HFF-Myc (cell line): ENCODE results near the gene FBXW11.
"Not testable (repeated sequence)": the region's sequence is repeated elsewhere in the genome, so short reads cannot be mapped to it uniquely, and the experiment has no call there.

Experiments
- DNase-seq: peaks from one replicate; pipeline ENCODE4 v3.0.0-alpha.2; 2011; ENCODE audit warnings: low read depth; ENCODE audit errors: extremely low read depth
- H3K4me3 ChIP-seq: replicated peaks from 2 replicates; pipeline ENCODE4 v1.5.1; 2011; ENCODE audit warnings: low read depth, mild to moderate bottlenecking, control low read depth, low read length
- TF ChIP-seq, protein P1 (sequence below): IDR thresholded peaks from 2 replicates; pipeline ENCODE4 v1.5.1; 2012; ENCODE audit warnings: mild to moderate bottlenecking, low read depth, low read length, control low read depth; ENCODE audit errors: missing control alignments

The FBXW11 gene

DNA sequence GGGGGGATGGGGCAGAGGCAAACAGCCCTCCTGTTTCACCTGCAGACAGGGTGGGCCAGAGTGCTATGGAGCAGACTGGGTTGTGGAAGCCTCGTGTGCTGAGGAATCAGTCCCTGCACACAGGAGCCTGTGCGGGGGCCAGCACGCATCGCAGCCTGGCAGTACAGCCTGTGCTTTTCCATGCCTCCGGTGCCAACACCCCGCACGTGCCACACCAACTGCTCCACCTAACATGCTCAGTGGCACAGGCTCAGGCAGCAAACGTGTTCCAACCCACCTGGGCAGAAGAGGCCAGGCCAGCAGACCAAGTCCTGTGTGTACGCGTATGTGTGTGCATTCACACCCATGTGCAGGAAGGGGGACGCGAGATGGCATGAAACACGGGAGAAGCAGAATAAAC is 37.4 kb upstream of the FBXW11 start:
- no peak overlapping the region for H3K4me3 ChIP-seq
- no peak for DNase-seq
- TF ChIP-seq, protein P1, sequence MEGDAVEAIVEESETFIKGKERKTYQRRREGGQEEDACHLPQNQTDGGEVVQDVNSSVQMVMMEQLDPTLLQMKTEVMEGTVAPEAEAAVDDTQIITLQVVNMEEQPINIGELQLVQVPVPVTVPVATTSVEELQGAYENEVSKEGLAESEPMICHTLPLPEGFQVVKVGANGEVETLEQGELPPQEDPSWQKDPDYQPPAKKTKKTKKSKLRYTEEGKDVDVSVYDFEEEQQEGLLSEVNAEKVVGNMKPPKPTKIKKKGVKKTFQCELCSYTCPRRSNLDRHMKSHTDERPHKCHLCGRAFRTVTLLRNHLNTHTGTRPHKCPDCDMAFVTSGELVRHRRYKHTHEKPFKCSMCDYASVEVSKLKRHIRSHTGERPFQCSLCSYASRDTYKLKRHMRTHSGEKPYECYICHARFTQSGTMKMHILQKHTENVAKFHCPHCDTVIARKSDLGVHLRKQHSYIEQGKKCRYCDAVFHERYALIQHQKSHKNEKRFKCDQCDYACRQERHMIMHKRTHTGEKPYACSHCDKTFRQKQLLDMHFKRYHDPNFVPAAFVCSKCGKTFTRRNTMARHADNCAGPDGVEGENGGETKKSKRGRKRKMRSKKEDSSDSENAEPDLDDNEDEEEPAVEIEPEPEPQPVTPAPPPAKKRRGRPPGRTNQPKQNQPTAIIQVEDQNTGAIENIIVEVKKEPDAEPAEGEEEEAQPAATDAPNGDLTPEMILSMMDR, result no peak

DNA sequence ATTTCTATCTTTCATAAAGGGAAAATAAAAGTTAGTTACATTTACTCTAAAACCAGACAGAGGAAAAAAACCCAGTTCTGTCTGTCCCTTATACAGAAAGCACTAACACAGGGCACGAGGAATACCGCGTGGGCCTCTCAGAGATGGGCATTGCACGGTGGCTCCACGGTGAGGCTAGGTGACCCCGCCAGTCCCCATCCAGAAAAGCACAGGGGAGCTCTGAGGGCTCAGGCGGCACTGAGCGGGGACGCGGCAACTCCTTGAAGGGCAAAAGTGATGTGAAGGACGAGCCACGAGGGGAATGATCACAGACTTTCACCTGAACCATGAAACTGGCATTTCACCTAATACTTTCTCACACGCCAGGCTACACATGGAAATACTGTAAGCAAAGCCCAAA is 35.7 kb upstream of the FBXW11 start:
- no peak overlapping the region for H3K4me3 ChIP-seq
- no peak for DNase-seq
- TF ChIP-seq, protein P1, result no peak

DNA sequence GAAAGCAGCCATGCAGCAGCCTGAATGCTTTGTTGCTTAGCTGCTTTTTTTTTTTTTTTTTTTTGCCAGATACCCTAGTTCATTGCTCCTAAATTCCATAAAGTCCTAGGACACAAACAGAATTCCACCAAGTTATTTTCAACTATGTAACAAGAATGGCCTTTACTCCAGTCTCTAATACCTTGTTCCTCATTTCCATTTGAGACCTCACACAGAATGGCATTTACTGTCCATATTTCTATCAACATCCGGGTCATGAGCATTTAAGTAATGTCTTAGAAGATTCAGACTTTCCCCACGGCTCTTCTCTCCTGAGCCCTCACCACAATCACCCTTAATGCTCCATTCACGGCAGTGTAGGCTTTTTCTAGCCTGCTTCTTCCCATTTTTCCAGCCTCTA is 31.7 kb upstream of the FBXW11 start:
- no peak for DNase-seq
- H3K4me3 ChIP-seq, result no peak overlapping the region
- TF ChIP-seq, protein P1, result no peak

DNA sequence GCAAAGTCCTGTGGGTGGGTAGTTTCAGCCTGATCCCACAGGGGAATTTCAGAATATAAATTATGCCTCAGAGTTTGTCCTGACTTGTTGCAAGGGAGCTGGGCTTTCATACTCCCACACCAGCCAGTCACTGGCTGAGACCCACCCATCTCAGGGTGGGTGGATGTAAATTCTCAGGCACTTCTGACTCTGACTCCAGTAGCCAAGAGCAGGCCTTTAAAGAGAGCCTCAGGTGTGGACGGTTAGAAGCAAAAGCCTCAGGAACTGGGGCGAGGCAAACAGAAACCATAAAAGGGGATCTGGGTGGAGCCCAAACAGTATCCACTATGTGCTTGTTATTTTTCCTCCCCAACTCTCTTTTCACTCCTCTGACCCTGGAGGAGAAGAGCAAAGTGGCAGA is 28.6 kb upstream of the FBXW11 start:
- DNase-seq, result no peak
- TF ChIP-seq, protein P1, result no peak
- no peak overlapping the region for H3K4me3 ChIP-seq

DNA sequence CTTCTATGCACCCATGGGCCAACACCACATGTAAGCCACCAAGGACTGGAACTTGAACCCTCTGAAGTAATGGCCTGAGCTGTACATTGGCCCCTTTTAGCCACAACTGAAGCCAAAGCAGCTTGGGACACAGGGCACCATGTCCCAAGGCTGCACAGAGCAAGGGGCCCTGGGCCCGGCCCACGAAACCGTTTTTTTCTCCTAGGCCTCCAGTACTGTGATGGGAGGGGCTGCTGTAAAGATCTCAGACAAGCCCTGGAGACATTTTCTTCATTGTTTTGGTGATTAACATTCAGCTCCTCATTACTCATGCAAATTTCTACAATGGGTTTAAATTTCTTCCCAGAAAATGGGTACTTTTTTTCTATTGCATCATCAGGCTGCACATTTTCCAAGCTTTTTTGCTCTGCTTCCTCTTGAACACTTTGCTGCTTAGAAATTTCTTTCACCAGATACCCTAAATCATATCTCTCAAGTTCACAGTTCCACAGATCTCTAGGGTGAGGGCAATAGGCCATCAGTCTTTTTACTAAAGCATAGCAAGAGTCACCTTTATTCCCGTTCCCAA is 25.5 kb upstream of the FBXW11 start:
- TF ChIP-seq, protein P1, result no peak
- no peak for DNase-seq
- no peak overlapping the region for H3K4me3 ChIP-seq

DNA sequence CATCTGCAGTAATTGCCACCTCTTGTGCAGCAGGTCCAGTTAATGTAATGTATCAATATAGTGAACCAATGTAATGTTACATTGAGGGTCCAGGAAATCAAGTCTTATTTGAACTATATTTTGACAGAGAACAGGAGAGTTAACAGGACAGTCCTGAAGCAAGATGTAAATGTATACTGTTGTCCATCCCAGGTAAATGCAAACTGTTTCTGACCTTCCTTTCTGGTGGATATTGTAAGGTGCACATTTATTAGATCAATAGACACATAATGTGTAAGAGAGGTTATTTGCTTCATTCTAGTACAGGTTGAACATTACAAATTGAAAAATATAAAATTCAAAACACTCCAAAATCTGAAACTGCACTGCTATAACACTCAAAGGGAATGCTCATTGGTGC is 23.4 kb upstream of the FBXW11 start:
- no peak overlapping the region for H3K4me3 ChIP-seq
- no peak for DNase-seq

DNA sequence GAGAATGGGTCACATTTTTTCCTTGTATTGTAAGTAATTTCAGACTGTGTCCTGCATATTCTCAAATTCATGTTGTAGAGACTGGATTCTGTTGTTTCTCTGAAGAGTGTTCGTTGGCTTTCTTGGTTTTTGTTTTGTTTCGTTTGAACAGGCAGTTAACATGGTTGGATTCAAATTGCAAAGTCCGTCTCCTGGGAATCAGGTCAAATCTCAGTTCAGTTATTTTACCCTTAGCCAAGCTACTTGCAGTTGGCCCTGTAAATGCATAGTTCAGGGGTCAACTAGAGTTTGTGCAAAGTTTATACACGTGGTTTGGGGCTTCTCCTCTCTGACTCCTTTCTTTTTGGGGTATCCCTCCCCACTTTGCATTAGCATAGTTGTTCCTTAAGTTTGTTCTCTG is 21.7 kb upstream of the FBXW11 start:
- TF ChIP-seq, protein P1, result no peak

More for the DNA sequence above, 23.4 kb upstream of the FBXW11 start:
- TF ChIP-seq, protein P1, result no peak

DNA sequence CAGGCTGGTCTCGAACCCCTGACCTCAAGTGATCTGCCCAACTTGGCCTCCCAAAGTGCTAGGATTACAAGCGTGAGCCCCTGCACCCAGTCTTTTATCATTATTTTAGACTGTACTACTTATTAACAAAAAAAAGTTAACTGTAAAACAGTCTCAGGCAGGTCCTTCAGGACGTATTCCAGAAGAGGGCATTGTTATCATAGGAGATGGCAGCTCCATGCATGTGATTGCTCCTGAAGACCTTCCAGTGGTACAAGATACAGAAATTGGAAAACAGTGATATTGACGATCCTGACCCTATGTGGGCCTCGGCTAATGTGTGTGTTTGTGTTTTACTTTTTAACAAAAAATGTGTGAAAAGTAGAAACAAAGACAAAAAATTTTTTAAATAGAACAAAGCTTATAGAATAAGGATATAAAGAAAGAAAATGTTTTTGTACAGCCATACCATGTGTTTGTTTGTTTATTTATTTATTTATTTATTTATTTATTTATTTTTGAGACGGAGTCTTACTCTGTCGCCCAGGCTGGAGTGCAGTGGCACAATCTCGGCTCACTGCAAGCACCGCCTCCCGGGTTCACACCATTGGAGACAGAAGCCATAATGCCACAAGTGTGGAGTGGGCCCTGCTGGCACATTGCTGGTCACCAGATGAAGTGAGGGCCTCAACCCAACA is 13.8 kb upstream of the FBXW11 start:
- H3K4me3 ChIP-seq, DNase-seq: not testable (repeated sequence)

More for the DNA sequence above, 21.7 kb upstream of the FBXW11 start:
- DNase-seq, result no peak
- no peak overlapping the region for H3K4me3 ChIP-seq
